ENCODE results near the gene RASSF6.
"Not testable (repeated sequence)": the region's sequence is repeated elsewhere in the genome, so short reads cannot be mapped to it uniquely, and the experiment has no call there.

Gene RASSF6, protein sequence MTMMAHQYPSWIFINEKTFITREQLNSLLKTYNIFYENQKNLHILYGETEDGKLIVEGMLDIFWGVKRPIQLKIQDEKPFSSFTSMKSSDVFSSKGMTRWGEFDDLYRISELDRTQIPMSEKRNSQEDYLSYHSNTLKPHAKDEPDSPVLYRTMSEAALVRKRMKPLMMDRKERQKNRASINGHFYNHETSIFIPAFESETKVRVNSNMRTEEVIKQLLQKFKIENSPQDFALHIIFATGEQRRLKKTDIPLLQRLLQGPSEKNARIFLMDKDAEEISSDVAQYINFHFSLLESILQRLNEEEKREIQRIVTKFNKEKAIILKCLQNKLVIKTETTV

GRCh38 chr4:73620115-73620792 is at the start of gene RASSF6:
Gene RASSF6, minus strand, starts transcription at chr4:73620436. Its CDS starts 8,641 bp downstream, at chr4:73611795.
- DNase-seq, result peak; percentile 63 to 85

GRCh38 chr4:73669410-73670183 is 49.4 kb upstream of the RASSF6 start:
- DNase-seq, result no peak

- no peak for DNase-seq
Observed at GRCh38 chr4:73668782-73669201, 48.6 kb upstream of the RASSF6 start.

DNA sequence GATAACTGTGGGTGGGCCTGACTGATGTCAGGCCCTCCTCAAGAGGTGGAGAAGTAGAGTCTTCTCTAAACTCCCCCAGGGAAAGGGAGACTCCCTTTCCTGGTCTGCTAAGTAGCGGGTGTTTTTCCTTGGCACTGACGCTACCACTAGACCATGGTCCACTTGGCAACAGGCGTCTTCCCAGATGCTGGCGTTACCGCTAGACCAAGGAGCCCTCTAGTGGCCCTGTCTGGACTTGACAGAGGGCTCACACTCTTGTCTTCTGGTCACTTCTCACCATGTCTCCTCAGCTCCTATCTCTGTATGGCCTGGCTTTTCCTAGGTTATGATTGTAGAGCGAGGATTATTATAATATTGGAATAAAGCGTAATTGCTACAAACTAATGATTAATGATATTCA is 45.7 kb upstream of the RASSF6 start:
- not testable (repeated sequence) for DNase-seq

DNA sequence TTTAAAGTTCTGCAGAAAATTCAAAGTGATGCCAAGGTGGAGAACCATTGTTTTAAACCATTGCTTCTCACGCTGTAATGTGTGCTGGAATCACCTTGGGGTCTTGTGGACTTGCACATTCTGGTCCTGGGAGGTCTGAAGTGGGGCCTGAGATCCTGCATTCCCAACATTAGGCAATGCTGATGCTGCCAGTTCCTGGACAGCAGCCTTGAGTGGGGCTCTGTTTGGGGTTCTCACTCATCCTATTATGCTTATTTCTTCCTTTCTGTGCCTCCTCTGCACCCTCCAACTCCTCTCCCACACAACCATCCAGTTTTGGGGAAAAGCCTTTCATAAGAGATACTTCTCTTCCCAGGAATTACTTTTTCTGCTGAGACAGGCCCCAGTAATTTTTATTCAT is 44.2 kb upstream of the RASSF6 start:
- DNase-seq, result no peak

GRCh38 chr4:73663576-73663975 is 43.3 kb upstream of the RASSF6 start:
- DNase-seq, result no peak

DNA sequence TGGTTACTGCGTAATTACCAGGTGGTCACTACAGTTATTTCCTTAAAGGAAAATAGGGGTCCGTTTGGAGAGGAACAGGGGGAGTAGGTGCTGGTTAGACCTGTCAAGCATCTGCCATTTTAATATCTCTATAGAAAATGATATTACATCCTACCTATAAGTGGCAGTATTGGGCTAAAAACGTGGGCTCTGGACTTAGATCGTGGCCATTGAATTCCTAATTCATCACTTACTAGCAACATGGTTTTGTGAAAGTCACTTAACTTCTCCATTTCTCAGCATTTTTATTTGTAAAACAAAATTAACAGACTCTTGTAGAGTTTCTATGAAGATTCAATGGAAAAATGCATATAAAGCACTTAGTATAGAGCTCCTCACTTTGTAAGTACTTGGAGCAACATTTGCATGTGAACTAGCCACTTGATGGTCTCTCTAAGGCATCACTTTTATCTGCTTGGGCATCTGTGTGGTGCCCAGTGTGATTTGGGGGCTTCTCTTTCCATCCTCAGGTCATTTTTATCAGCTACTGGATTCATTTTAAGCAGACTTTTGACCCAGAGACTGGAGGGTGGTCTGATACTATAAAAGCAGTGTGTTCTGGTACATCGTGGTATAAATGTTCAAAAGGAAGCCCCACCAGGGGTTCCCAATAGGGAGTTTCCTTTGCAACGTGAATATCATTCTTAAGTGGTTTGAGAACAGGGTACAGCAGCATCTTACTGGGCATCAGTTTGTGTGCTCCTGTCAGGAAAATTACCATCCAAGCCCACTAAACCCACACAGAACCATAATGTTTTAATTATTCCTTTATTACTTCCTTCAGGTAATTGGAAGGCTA is 42.7 kb upstream of the RASSF6 start:
- DNase-seq, result peak; percentile 8 to 50

DNA sequence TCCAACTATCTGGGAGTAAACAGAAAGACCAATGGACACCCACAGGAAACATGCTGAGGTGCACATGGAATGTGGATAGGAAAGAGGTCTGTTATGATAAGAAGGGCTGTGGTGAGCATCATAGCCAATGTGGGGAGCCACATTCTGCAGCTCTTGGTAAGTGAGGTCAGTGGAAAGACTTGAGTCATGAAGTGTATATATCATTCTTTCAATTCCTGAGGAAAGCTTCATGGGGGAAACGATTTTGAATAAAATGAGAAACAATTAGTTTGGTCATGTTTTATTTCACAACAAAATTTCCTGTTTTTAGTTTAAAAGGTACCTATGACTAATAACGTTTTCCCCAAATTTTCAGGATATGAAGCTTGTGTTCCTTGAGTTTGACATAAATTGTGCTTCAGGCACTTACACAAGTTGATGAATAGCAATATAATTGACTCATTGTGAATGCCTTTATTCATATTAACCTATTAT is 41.4 kb upstream of the RASSF6 start:
- no peak for DNase-seq

GRCh38 chr4:73660808-73661207 is 40.6 kb upstream of the RASSF6 start:
- DNase-seq, result no peak

- peak; percentile 67 to 87 for DNase-seq
Observed at GRCh38 chr4:73653695-73654106, 33.5 kb upstream of the RASSF6 start.

GRCh38 chr4:73650250-73650649 is 30.0 kb upstream of the RASSF6 start:
- no peak for DNase-seq

GRCh38 chr4:73648478-73648877 is 28.2 kb upstream of the RASSF6 start:
- peak; percentile 20 to 77 for DNase-seq

GRCh38 chr4:73646117-73646516 is 25.9 kb upstream of the RASSF6 start:
- DNase-seq, result no peak

GRCh38 chr4:73631565-73632226 is 11.5 kb upstream of the RASSF6 start:
- DNase-seq, result peak in 1 of 2 experiments; percentile 31

- not testable (repeated sequence) for DNase-seq
Observed at GRCh38 chr4:73628834-73629233, 8.6 kb upstream of the RASSF6 start.

GRCh38 chr4:73621357-73621756 is 1.1 kb upstream of the RASSF6 start:
- no peak for DNase-seq

GRCh38 chr4:73619346-73619745 is 890 bp downstream of the RASSF6 start:
- DNase-seq, result peak in 1 of 2 experiments; percentile 50

DNA sequence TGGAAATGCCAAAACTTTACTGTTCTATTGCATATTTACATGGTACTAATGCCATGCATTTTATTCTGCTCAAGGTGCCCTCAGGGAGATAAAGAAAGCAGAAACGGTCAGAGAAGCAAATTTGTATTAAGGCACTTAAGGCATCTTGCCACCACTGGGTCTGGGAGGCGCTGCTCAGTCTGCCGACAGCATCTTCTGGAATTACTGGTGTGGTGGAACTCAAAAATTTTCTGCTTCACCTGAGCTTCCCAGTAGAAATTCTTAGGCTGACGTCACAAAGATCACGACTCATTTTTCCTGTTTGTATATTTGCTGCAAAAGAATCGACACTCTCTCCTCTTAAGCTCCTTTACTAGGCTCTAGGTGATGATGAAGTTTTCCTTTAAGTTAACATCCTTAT is 3.0 kb downstream of the RASSF6 start:
- DNase-seq, result no peak

DNA sequence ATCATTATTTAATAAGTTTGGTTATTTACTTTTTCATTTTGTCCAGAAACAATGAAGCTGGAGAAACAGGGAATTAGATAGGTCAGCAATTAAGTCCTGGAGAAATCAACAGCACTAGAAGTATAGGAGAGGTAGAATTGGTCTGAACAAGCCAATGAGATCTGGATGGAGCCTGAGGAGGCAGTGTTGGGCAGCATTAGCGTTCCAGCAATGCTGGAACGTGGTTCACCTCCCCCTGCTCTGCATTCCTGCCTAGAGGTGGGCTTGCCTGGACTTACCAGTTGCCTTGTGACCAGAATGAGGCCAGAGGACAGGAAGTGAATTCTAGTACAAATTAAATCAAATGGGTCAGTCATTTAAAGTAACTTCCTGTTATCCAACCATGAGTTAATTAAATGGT is 4.6 kb downstream of the RASSF6 start:
- DNase-seq, result peak; percentile 19 to 60

DNA sequence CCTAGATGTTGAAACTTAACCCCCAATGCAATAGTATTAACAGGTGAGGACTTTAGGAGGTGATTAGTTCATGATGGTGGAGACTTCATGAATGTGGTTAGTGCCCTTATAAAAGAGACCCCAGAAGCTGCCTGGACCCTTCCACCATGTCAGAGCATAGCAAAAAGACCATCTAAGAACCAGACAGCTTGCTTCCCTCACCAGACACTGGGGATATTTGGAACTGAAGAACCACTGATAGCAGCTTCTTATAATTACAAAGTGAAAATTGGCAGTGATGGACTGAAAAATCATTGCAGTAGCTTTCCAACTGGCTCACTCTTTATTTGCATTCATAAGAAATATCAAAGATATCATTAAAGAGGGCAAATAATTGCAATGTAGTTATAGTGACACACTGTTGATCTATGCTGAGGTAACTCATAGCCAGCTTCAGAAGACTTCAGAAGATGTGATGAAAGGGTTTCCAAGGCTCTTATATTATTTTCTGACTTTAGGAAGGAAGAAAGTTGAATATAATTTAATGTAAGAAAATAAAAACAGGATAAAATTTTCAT is 5.8 kb downstream of the RASSF6 start:
- DNase-seq, result no peak

- DNase-seq, result no peak
Observed at GRCh38 chr4:73613130-73613529, 7.1 kb downstream of the RASSF6 start.

- DNase-seq, result no peak
Observed at GRCh38 chr4:73612032-73612431, 8.2 kb downstream of the RASSF6 start.

All from NCI-H2081 (cell line).